ENCODE data around the gene CTNNA3. TPM values are rescaled to one million over a fixed set of nuclear protein-coding genes. Genes with fewer than 3 reads are reported as not detected.

Gene CTNNA3
- total RNA-seq, 1 experiment from 2014 or later, result 0.20 TPM

DNA sequence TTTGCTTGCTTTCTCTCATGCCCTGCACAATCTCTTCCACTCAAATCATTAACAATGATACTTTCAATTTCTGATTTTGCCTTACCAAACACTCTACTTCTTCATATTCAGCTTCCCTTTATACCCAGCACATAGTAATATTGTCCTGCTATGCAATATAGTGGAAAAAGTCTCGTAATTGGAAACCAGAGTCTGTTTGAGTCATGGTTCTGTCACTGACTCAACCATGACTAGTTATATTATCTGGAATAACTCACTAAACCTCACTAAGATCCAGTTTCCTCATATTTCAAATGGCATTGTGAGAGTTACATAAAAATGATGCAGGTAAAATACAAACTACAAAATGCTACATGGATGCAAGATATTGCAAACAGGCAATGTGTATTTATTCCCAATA, 868.6 kb downstream of the CTNNA3 start:
- Mint-ChIP-seq H3K27me3 (ENCODE audit: insufficient read depth, unreplicated experiment) (peaks cover 3% of the 10 kb centered on the region), H3K36me3 (ENCODE audit: insufficient read depth, unreplicated experiment) (no peaks in the 10 kb centered on the region), H3K4me3 (ENCODE audit: unreplicated experiment) (no peak overlapping the region), H3K4me1 (ENCODE audit: low read depth, unreplicated experiment) (no peaks in the 10 kb centered on the region), H3K9me3 (ENCODE audit: unreplicated experiment) (no peaks in the 10 kb centered on the region), H3K27ac (ENCODE audit: unreplicated experiment) (no peak overlapping the region)
- no peaks in the 10 kb centered on the region for H3K36me3 ChIP-seq (ENCODE audit: control insufficient read depth, insufficient read depth, low read length)
- no peaks in the 10 kb centered on the region for H3K4me1 ChIP-seq
- ChIA-PET CTCF (no interaction called here), POLR2A (no interaction called here)
- H3K27me3 ChIP-seq (replicated peaks; ENCODE audit: control insufficient read depth, insufficient read depth, low read length), result no peaks in the 10 kb centered on the region
- no peak for DNase-seq
- intact Hi-C loops (cut with micrococcal nuclease; ENCODE audit: unreplicated experiment), result no loop called here
- TF ChIP-seq, protein P1, sequence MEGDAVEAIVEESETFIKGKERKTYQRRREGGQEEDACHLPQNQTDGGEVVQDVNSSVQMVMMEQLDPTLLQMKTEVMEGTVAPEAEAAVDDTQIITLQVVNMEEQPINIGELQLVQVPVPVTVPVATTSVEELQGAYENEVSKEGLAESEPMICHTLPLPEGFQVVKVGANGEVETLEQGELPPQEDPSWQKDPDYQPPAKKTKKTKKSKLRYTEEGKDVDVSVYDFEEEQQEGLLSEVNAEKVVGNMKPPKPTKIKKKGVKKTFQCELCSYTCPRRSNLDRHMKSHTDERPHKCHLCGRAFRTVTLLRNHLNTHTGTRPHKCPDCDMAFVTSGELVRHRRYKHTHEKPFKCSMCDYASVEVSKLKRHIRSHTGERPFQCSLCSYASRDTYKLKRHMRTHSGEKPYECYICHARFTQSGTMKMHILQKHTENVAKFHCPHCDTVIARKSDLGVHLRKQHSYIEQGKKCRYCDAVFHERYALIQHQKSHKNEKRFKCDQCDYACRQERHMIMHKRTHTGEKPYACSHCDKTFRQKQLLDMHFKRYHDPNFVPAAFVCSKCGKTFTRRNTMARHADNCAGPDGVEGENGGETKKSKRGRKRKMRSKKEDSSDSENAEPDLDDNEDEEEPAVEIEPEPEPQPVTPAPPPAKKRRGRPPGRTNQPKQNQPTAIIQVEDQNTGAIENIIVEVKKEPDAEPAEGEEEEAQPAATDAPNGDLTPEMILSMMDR (IDR thresholded peaks at IDR 0.05; ENCODE audit: insufficient read depth in 1 of 2, low read depth in 1 of 2, low read length in 1 of 2, severe bottlenecking in 1 of 2, unreplicated experiment in 1 of 2), result no peak
- H3K9me3 ChIP-seq, result no peaks in the 10 kb centered on the region
- no peak overlapping the region for H3K4me3 ChIP-seq (ENCODE audit: low read depth, low read length)
- BruUV-seq (replicated peaks), result no TSS peak

- no peak overlapping the region for H3K4me3 Mint-ChIP-seq (ENCODE audit: unreplicated experiment)
- CTCF ChIA-PET, result no interaction called here
These were observed 872.7 kb downstream of the CTNNA3 start for GRCh38 chr10:66823301-66823700.

DNA sequence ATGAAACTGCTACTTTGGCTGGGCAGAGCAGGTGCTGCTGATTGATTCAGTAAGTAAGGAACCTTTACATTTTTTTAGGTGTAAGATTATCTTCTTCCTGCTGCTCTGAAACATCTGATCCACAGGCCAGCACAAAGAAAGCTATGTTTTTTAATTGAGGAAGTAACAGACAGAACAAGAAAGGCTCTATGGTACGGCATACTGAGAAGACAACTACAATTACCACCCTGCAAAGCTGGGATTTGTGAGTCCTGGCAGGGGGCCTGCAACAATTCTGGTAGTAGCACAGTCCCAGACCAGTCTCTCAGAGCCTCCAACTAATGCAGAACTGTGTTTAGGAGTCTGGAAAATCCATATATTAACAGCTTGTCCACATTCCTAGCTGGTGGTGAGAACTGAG, 873.2 kb downstream of the CTNNA3 start:
- H3K4me3 Mint-ChIP-seq (ENCODE audit: unreplicated experiment), result no peak overlapping the region
- Histone ChIP-seq H3K9me3 (no peaks in the 10 kb centered on the region), H3K4me1 (no peaks in the 10 kb centered on the region), H3K36me3 (ENCODE audit: control insufficient read depth, insufficient read depth, low read length) (no peaks in the 10 kb centered on the region), H3K4me3 (ENCODE audit: low read depth, low read length) (no peak overlapping the region), H3K27me3 (replicated peaks; ENCODE audit: control insufficient read depth, insufficient read depth, low read length) (no peaks in the 10 kb centered on the region)
- ChIA-PET POLR2A (no interaction called here), CTCF (no interaction called here)
- no peaks in the 10 kb centered on the region for H3K4me1 Mint-ChIP-seq (ENCODE audit: low read depth, unreplicated experiment)
- no peaks in the 10 kb centered on the region for H3K9me3 Mint-ChIP-seq (ENCODE audit: unreplicated experiment)
- no peak overlapping the region for H3K27ac Mint-ChIP-seq (ENCODE audit: unreplicated experiment)
- intact Hi-C loops (cut with micrococcal nuclease; ENCODE audit: unreplicated experiment), result no loop called here
- no peaks in the 10 kb centered on the region for H3K36me3 Mint-ChIP-seq (ENCODE audit: insufficient read depth, unreplicated experiment)
- DNase-seq, result no peak
- TF ChIP-seq, protein P1 (IDR thresholded peaks at IDR 0.05; ENCODE audit: insufficient read depth in 1 of 2, low read depth in 1 of 2, low read length in 1 of 2, severe bottlenecking in 1 of 2, unreplicated experiment in 1 of 2), result no peak
- no TSS peak for BruUV-seq (replicated peaks)
- peaks cover 3% of the 10 kb centered on the region for H3K27me3 Mint-ChIP-seq (ENCODE audit: insufficient read depth, unreplicated experiment)

More at GRCh38 chr10:66823301-66823700, 872.7 kb downstream of the CTNNA3 start:
- no peak for DNase-seq
- BruUV-seq (replicated peaks), result no TSS peak
- H3K9me3 Mint-ChIP-seq (ENCODE audit: unreplicated experiment), result no peaks in the 10 kb centered on the region
- intact Hi-C loops (cut with micrococcal nuclease; ENCODE audit: unreplicated experiment), result no loop called here
- no peaks in the 10 kb centered on the region for H3K4me1 ChIP-seq
- POLR2A ChIA-PET, result no interaction called here
- H3K36me3 ChIP-seq (ENCODE audit: control insufficient read depth, insufficient read depth, low read length), result no peaks in the 10 kb centered on the region
- peaks cover 3% of the 10 kb centered on the region for H3K27me3 Mint-ChIP-seq (ENCODE audit: insufficient read depth, unreplicated experiment)
- no peaks in the 10 kb centered on the region for H3K36me3 Mint-ChIP-seq (ENCODE audit: insufficient read depth, unreplicated experiment)
- H3K27me3 ChIP-seq (replicated peaks; ENCODE audit: control insufficient read depth, insufficient read depth, low read length), result no peaks in the 10 kb centered on the region
- no peaks in the 10 kb centered on the region for H3K4me1 Mint-ChIP-seq (ENCODE audit: low read depth, unreplicated experiment)
- H3K27ac Mint-ChIP-seq (ENCODE audit: unreplicated experiment), result no peak overlapping the region
- TF ChIP-seq, protein P1 (IDR thresholded peaks at IDR 0.05; ENCODE audit: insufficient read depth in 1 of 2, low read depth in 1 of 2, low read length in 1 of 2, severe bottlenecking in 1 of 2, unreplicated experiment in 1 of 2), result no peak
- H3K4me3 ChIP-seq (ENCODE audit: low read depth, low read length), result no peak overlapping the region
- H3K9me3 ChIP-seq, result no peaks in the 10 kb centered on the region

Measured in Caco-2 (cell line).